ENCODE measurements around the gene CEP295NL.

GRCh38 chr17:78929908-78930775 is 27.1 kb upstream of the CEP295NL start:
- TF ChIP-seq, protein P1, sequence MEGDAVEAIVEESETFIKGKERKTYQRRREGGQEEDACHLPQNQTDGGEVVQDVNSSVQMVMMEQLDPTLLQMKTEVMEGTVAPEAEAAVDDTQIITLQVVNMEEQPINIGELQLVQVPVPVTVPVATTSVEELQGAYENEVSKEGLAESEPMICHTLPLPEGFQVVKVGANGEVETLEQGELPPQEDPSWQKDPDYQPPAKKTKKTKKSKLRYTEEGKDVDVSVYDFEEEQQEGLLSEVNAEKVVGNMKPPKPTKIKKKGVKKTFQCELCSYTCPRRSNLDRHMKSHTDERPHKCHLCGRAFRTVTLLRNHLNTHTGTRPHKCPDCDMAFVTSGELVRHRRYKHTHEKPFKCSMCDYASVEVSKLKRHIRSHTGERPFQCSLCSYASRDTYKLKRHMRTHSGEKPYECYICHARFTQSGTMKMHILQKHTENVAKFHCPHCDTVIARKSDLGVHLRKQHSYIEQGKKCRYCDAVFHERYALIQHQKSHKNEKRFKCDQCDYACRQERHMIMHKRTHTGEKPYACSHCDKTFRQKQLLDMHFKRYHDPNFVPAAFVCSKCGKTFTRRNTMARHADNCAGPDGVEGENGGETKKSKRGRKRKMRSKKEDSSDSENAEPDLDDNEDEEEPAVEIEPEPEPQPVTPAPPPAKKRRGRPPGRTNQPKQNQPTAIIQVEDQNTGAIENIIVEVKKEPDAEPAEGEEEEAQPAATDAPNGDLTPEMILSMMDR (IDR thresholded peaks at IDR 0.05) = no peak
- TF ChIP-seq, protein P2, sequence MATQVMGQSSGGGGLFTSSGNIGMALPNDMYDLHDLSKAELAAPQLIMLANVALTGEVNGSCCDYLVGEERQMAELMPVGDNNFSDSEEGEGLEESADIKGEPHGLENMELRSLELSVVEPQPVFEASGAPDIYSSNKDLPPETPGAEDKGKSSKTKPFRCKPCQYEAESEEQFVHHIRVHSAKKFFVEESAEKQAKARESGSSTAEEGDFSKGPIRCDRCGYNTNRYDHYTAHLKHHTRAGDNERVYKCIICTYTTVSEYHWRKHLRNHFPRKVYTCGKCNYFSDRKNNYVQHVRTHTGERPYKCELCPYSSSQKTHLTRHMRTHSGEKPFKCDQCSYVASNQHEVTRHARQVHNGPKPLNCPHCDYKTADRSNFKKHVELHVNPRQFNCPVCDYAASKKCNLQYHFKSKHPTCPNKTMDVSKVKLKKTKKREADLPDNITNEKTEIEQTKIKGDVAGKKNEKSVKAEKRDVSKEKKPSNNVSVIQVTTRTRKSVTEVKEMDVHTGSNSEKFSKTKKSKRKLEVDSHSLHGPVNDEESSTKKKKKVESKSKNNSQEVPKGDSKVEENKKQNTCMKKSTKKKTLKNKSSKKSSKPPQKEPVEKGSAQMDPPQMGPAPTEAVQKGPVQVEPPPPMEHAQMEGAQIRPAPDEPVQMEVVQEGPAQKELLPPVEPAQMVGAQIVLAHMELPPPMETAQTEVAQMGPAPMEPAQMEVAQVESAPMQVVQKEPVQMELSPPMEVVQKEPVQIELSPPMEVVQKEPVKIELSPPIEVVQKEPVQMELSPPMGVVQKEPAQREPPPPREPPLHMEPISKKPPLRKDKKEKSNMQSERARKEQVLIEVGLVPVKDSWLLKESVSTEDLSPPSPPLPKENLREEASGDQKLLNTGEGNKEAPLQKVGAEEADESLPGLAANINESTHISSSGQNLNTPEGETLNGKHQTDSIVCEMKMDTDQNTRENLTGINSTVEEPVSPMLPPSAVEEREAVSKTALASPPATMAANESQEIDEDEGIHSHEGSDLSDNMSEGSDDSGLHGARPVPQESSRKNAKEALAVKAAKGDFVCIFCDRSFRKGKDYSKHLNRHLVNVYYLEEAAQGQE (IDR thresholded peaks at IDR 0.05; ENCODE audit: insufficient read depth in 1 of 2, low read depth in 2 of 2, low read length in 1 of 2) = no peak
- TF ChIP-seq POLR2AphosphoS5 (IDR thresholded peaks at IDR 0.05; ENCODE audit: low read depth, low read length) = no peak

Data from Panc1 (cell line).